H9 (cell line): ENCODE results near the gene DHX38. TPM values are rescaled to one million over a fixed set of nuclear protein-coding genes. Genes with fewer than 3 reads are reported as not detected.
A peak's percentile ranks its signal among the peaks of the same experiment; 100 is the strongest.

ENCODE experiments used
- DNase-seq: peaks from one replicate; pipeline ENCODE4 v3.0.0-alpha.2; 2017
- H2AFZ ChIP-seq: one replicate; pipeline ENCODE4 v1.6.1; 2013; ENCODE audit warnings: mild to moderate bottlenecking, low read length, control low read depth, moderate library complexity
- H2AK5ac ChIP-seq: 2 replicates; pipeline ENCODE4 v1.6.1; 2013; ENCODE audit warnings: low read length, control low read depth, mixed read lengths; ENCODE audit not compliant: insufficient read length
- H2BK120ac ChIP-seq: one replicate; pipeline ENCODE4 v1.6.1; 2013; ENCODE audit warnings: low read depth, mild to moderate bottlenecking, low read length, control low read depth, inconsistent platforms; ENCODE audit not compliant: poor library complexity, severe bottlenecking
- H2BK12ac ChIP-seq: 2 replicates; pipeline ENCODE4 v1.6.1; 2013; ENCODE audit warnings: low read length, control low read depth, mixed read lengths, low read depth; ENCODE audit not compliant: insufficient read length
- H2BK15ac ChIP-seq: 2 replicates; pipeline ENCODE4 v1.6.1; 2013; ENCODE audit warnings: low read depth, low read length, control low read depth
- H2BK20ac ChIP-seq: one replicate; pipeline ENCODE4 v1.6.1; 2013; ENCODE audit warnings: low read depth, mild to moderate bottlenecking, low read length, control low read depth, inconsistent platforms; ENCODE audit not compliant: poor library complexity, severe bottlenecking
- H2BK5ac ChIP-seq: 2 replicates; pipeline ENCODE4 v1.6.1; 2013; ENCODE audit warnings: low read length, control low read depth, mixed read lengths; ENCODE audit not compliant: insufficient read length
- H3K14ac ChIP-seq: 2 replicates; pipeline ENCODE4 v1.6.1; 2013; ENCODE audit warnings: low read length, control low read depth; ENCODE audit not compliant: insufficient read depth
- H3K18ac ChIP-seq: 2 replicates; pipeline ENCODE4 v1.6.1; 2013; ENCODE audit warnings: low read depth, mild to moderate bottlenecking, mixed read lengths, low read length, control low read depth; ENCODE audit not compliant: insufficient read length
- H3K23ac ChIP-seq: 2 replicates; pipeline ENCODE4 v1.6.1; 2013; ENCODE audit warnings: low read length, control low read depth, mixed read lengths, low read depth; ENCODE audit not compliant: insufficient read length
- H3K23me2 ChIP-seq: 2 replicates; pipeline ENCODE4 v1.6.1; 2013; ENCODE audit warnings: low read depth, mild to moderate bottlenecking, mixed read lengths, low read length, control low read depth; ENCODE audit not compliant: insufficient read length, poor library complexity, severe bottlenecking
- H3K27ac ChIP-seq: 2 replicates; pipeline ENCODE4 v1.5.1; 2013; ENCODE audit warnings: low read length, control low read depth, mixed read lengths, low read depth; ENCODE audit not compliant: insufficient read length
- H3K27me3 ChIP-seq: 2 replicates; pipeline ENCODE4 v1.6.1; 2013; ENCODE audit warnings: low read length, control low read depth, inconsistent platforms; ENCODE audit not compliant: insufficient read depth
- H3K4ac ChIP-seq: 2 replicates; pipeline ENCODE4 v1.6.1; 2013; ENCODE audit warnings: low read depth, mild to moderate bottlenecking, control low read depth, inconsistent platforms, low read length, moderate library complexity
- H3K4me1 ChIP-seq: 2 replicates; pipeline ENCODE4 v1.6.1; 2013; ENCODE audit warnings: low read length, control low read depth, inconsistent platforms; ENCODE audit not compliant: insufficient read depth
- H3K4me2 ChIP-seq: 2 replicates; pipeline ENCODE4 v1.6.1; 2013; ENCODE audit warnings: low read length, control low read depth, mixed read lengths; ENCODE audit not compliant: insufficient read length, insufficient read depth
- H3K56ac ChIP-seq: 2 replicates; pipeline ENCODE4 v1.6.1; 2013; ENCODE audit warnings: low read depth, mild to moderate bottlenecking, mixed read lengths, low read length, control low read depth; ENCODE audit not compliant: insufficient read length
- H3K79me1 ChIP-seq: 2 replicates; pipeline ENCODE4 v1.6.1; 2013; ENCODE audit warnings: low read depth, mild to moderate bottlenecking, moderate library complexity, low read length, control low read depth, inconsistent platforms; ENCODE audit not compliant: insufficient read depth, poor library complexity, severe bottlenecking
- H3K79me2 ChIP-seq: 2 replicates; pipeline ENCODE4 v1.6.1; 2013; ENCODE audit warnings: low read length, control low read depth, inconsistent platforms; ENCODE audit not compliant: insufficient read depth
- H3K9ac ChIP-seq: 2 replicates; pipeline ENCODE4 v1.6.1; 2013; ENCODE audit warnings: low read length, control low read depth, mixed read lengths; ENCODE audit not compliant: insufficient read length; ENCODE audit errors: extremely low read depth
- H3K9me3 ChIP-seq: one replicate; pipeline ENCODE4 v1.6.1; 2013; ENCODE audit warnings: low read depth, low read length, inconsistent platforms; ENCODE audit not compliant: control insufficient read depth
- H3T11ph ChIP-seq: one replicate; pipeline ENCODE4 v1.6.1; 2013; ENCODE audit warnings: mild to moderate bottlenecking, low read length, control low read depth, inconsistent platforms
- H4K20me1 ChIP-seq: one replicate; pipeline ENCODE4 v1.6.1; 2013; ENCODE audit not compliant: control insufficient read depth, insufficient read length, insufficient read depth
- H4K5ac ChIP-seq: 2 replicates; pipeline ENCODE4 v1.6.1; 2013; ENCODE audit warnings: low read depth, mild to moderate bottlenecking, mixed read lengths, low read length, control low read depth; ENCODE audit not compliant: insufficient read length
- H4K8ac ChIP-seq: replicated peaks from 2 replicates; pipeline ENCODE4 v1.6.1; 2013; ENCODE audit warnings: low read length, control low read depth, mixed read lengths, low read depth; ENCODE audit not compliant: insufficient read length
- H4K91ac ChIP-seq: 2 replicates; pipeline ENCODE4 v1.6.1; 2013; ENCODE audit warnings: low read depth, mild to moderate bottlenecking, moderate library complexity, mixed read lengths, low read length, control low read depth; ENCODE audit not compliant: insufficient read length
- H3K27ac Mint-ChIP-seq, 3 experiments: 2 replicates in 2 of 3; 3 replicates in 1 of 3; pipeline ENCODE4 v1.8.0; 2020 to 2021; ENCODE audit warnings: mixed read lengths in 3 of 3, mild to moderate bottlenecking in 1 of 3, moderate library complexity in 1 of 3
- H3K27me3 Mint-ChIP-seq: 2 replicates; pipeline ENCODE4 v1.8.0; 2021; ENCODE audit warnings: low read depth, mild to moderate bottlenecking, moderate library complexity, mixed read lengths
- H3K36me3 Mint-ChIP-seq, 3 experiments: 2 replicates in 2 of 3; 3 replicates in 1 of 3; pipeline ENCODE4 v1.8.0; 2020 to 2021; ENCODE audit warnings: low read depth in 3 of 3, mixed read lengths in 3 of 3; ENCODE audit not compliant: insufficient read depth in 1 of 3
- H3K4me1 Mint-ChIP-seq, 2 experiments: 2 replicates each; pipeline ENCODE4 v1.8.0; 2020; ENCODE audit warnings: mixed read lengths in 2 of 2
- H3K4me3 Mint-ChIP-seq, 2 experiments: 2 replicates in 1 of 2; 3 replicates in 1 of 2; pipeline ENCODE4 v1.8.0; 2020 to 2021; ENCODE audit warnings: mild to moderate bottlenecking in 2 of 2, mixed read lengths in 2 of 2, moderate library complexity in 1 of 2
- H3K9me3 Mint-ChIP-seq, 2 experiments: 2 replicates in 1 of 2; 3 replicates in 1 of 2; pipeline ENCODE4 v1.8.0; 2020; ENCODE audit warnings: mild to moderate bottlenecking in 2 of 2, mixed read lengths in 2 of 2, moderate library complexity in 1 of 2
- WGBS: extraction: QIAGEN DNeasy Blood & Tissue Kit; methylation state at CpG from one replicate; pipeline ENCODE4 v1.1.7; 2013; ENCODE audit warnings: missing lambda C conversion rate, low lambda C conversion rate, mixed read lengths; ENCODE audit not compliant: insufficient read length; ENCODE audit errors: extremely low coverage; 5-methylcytosine and 5-hydroxymethylcytosine counted together
- total RNA-seq: library from RNA; stranded (reverse); gene quantifications from 2 replicates; pipeline ENCODE4 v1.2.1, GENCODE V29; 2021
- TF ChIP-seq, protein P1 (sequence below): fragments of 200-600 bp; sonication (generic); conservative IDR thresholded peaks from 3 replicates; pipeline ENCODE4 v1.8.0; 2021; ENCODE audit warnings: antibody characterized with exemption, mild to moderate bottlenecking

Gene DHX38
- total RNA-seq, 1 experiment from 2014 or later = 60.5 TPM

DNA sequence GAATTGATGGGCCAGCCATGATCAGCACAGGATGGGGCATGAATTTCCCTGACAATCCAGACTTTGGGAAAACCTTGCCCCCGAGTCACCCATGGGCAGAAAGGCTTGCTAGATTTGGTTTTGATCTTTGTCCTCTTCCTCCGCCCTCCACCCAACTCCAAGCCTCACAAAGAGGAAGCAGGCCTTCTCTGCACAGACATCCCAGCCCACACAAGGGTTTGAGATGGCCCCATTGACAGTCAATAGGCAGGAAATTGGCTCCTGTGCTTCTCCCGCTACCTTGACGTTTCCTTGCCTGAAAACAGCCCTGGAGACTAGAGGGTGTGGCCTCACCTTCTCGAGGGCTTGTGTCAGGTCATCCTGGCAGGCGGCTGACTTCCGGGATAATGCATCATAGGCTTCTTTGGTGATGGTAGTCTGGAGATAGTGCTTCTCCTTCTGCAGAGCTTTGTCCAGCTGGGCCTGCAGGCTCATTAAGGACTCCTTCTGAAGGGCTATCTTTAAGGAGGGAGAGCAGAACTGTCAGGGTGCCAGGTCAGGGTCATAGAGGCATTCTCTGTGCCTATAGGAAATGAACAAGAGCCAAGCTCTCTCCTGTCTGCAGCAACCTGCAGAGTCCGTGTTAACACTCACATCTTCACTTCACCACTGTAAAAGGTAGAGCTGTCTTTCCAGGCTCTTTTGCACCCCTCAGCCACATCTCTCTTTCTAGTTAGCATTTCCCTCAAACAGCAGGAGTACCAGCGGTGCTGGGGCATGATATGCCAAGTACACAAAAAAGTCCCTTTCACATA is 32.2 kb downstream of the DHX38 start:
- no peak overlapping the region for H3K18ac ChIP-seq
- no peak overlapping the region for H3K27ac ChIP-seq
- no peak overlapping the region for H3K23ac ChIP-seq
- no peak overlapping the region for H2AFZ ChIP-seq
- no peak overlapping the region for H3K4me2 ChIP-seq
- DNase-seq = no peak
- no peaks in the 10 kb centered on the region for H3K79me1 ChIP-seq
- H3K27me3 ChIP-seq = no peaks in the 10 kb centered on the region
- TF ChIP-seq, protein P1, sequence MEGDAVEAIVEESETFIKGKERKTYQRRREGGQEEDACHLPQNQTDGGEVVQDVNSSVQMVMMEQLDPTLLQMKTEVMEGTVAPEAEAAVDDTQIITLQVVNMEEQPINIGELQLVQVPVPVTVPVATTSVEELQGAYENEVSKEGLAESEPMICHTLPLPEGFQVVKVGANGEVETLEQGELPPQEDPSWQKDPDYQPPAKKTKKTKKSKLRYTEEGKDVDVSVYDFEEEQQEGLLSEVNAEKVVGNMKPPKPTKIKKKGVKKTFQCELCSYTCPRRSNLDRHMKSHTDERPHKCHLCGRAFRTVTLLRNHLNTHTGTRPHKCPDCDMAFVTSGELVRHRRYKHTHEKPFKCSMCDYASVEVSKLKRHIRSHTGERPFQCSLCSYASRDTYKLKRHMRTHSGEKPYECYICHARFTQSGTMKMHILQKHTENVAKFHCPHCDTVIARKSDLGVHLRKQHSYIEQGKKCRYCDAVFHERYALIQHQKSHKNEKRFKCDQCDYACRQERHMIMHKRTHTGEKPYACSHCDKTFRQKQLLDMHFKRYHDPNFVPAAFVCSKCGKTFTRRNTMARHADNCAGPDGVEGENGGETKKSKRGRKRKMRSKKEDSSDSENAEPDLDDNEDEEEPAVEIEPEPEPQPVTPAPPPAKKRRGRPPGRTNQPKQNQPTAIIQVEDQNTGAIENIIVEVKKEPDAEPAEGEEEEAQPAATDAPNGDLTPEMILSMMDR = no peak
- no peak overlapping the region for H4K5ac ChIP-seq
- H2BK12ac ChIP-seq = no peak overlapping the region
- WGBS = no CpG with 5 or more reads among the region's 9 CpGs
- Mint-ChIP-seq H3K27ac (peak overlapping the region in 2 of 3 experiments; percentile 2 to 56; a peak in 4 of 7 replicates), H3K27me3 (no peaks in the 10 kb centered on the region), H3K4me1 (peaks cover 22 to 23% of the 10 kb centered on the region in 2 experiments), H3K4me3 (no peak overlapping the region), H3K9me3 (no peaks in the 10 kb centered on the region), H3K36me3 (no peaks in the 10 kb centered on the region)
- no peak overlapping the region for H2BK20ac ChIP-seq
- no peak overlapping the region for H4K91ac ChIP-seq
- H3K4ac ChIP-seq = no peak overlapping the region
- no peak overlapping the region for H3T11ph ChIP-seq
- H2BK120ac ChIP-seq = no peak overlapping the region
- no peaks in the 10 kb centered on the region for H3K79me2 ChIP-seq
- no peaks in the 10 kb centered on the region for H4K20me1 ChIP-seq
- H3K9me3 ChIP-seq = no peaks in the 10 kb centered on the region
- H3K4me1 ChIP-seq = no peaks in the 10 kb centered on the region; the same call in 1 of the 2 replicates
- H4K8ac ChIP-seq = no peak overlapping the region
- H3K14ac ChIP-seq = peak overlapping the region; percentile 42; the same call in 1 of the 2 replicates
- H3K56ac ChIP-seq = no peak overlapping the region
- H2AK5ac ChIP-seq = no peak overlapping the region
- H2BK5ac ChIP-seq = no peak overlapping the region
- no peak overlapping the region for H3K9ac ChIP-seq
- no peak overlapping the region for H2BK15ac ChIP-seq
- no peaks in the 10 kb centered on the region for H3K23me2 ChIP-seq
